Measurements from ENCODE around the gene STX5.

DNA sequence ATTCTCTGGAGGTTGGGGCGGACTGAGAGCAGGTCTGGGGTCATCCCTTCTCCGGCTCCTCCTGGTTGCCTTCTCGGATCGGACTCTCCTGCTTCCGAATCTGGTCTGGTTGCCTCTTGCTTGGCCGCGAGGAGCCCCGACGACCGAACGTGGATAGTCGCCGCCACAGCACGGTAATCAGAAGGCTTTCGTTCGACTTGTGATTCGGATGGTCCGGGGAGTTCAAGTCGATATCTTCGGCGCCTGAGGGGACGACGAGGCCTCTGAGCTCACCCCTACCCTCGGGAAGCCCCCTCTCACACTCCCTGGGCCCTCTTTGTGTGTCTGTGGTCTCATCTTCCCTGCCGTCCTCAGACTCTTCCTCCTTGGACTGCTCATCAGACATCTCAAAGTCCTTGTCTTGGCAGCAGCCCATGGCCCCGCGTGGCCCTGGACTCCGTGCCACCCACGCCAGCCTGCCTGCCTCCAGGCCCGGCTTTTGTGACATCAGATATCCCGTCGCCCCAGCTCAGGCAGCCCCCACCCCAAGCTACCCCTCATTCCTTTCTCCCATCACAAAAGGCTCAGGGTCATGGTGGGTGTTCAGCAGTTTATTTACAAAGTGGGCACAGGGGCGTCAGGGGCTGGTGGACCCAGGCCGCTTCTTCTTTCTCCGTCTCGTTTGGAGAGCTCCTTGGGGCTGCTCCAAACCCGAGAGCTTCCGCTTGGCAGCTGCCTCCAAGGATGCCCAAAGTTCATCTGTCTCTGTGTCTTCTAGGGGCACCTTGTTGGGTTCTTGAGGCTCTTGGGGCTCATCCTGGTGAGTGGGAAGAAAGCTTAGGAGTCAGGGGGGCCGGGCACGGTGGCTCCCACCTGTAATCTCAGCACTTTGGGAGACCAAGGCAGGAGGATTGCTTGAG is 734 bp upstream of the STX5 start, which contains the start of gene TEX54:
- TF ChIP-seq CTCF (IDR thresholded peaks at IDR 0.05 in 8 of 11, conservative IDR thresholded peaks at IDR 0.05 in 3 of 11) (no peak), POLR2A (IDR thresholded peaks at IDR 0.05) (no peak), POLR2AphosphoS5 (IDR thresholded peaks at IDR 0.05) (no peak)
